Vagina (tissue), 2 donors: Measurements from ENCODE around the gene ADAMTS15. TPM values are rescaled to one million over a fixed set of nuclear protein-coding genes. Genes with fewer than 3 reads are reported as not detected.

Source experiments
- DNase-seq, 2 donors: peaks; one replicate each; pipeline ENCODE4 v3.0.0-alpha.2; 2017; ENCODE audit errors: extremely low spot score in 2 of 2
- H3K27ac ChIP-seq: fragments of 200-600 bp; sonication (generic); one replicate; pipeline ENCODE4 v1.5.1; 2019
- H3K27me3 ChIP-seq: fragments of 200-600 bp; sonication (generic); one replicate; pipeline ENCODE4 v1.5.1; 2019
- H3K36me3 ChIP-seq, 2 donors: fragments of 200-600 bp; sonication (generic); one replicate each; pipeline ENCODE4 v1.5.1; 2017 to 2019
- H3K4me1 ChIP-seq: fragments of 200-600 bp; sonication (generic); one replicate; pipeline ENCODE4 v1.5.1; 2019
- H3K4me3 ChIP-seq, 2 donors: fragments of 200-600 bp; sonication (generic); 1 replicate in 1 of 2; 2 replicates in 1 of 2; pipeline ENCODE4 v1.5.1; 2016 to 2019
- H3K9me3 ChIP-seq: fragments of 200-600 bp; sonication (generic); one replicate; pipeline ENCODE4 v1.5.1; 2019
- POLR2A ChIP-seq, 2 donors: fragments of 450-650 bp; IDR thresholded peaks; one replicate each; pipeline ENCODE4 v1.6.1; 2017; ENCODE audit warnings: antibody characterized with exemption in 2 of 2, mild to moderate bottlenecking in 2 of 2, moderate library complexity in 2 of 2
- POLR2AphosphoS5 ChIP-seq, 2 donors: sonication (generic); formaldehyde crosslinking; IDR thresholded peaks; one replicate each; pipeline ENCODE4 v1.9.0; 2017; ENCODE audit warnings: antibody characterized with exemption in 2 of 2, mild to moderate bottlenecking in 2 of 2, low read depth in 1 of 2; ENCODE audit not compliant: insufficient read depth in 1 of 2
- intact Hi-C: fragments of 100-400 bp; cut with DNase I; formaldehyde crosslinking; loops from one replicate; pipeline ENCODE4 v1.15.1; 2023
- total RNA-seq: library from RNA; depleted of rRNA; stranded (reverse); fragments of >200 nt; gene quantifications from one replicate; pipeline ENCODE4 v1.2.3, GENCODE V29; 2016
- TF ChIP-seq, protein P1 (sequence below), 3 experiments: fragments of 450-650 bp in 2 of 3; fragments of 200-600 bp in 1 of 3; sonication (generic) in 1 of 3; IDR thresholded peaks; one replicate each; pipeline ENCODE4 v1.5.1; 2017 to 2019; ENCODE audit warnings: antibody characterized with exemption in 3 of 3, mild to moderate bottlenecking in 2 of 3, moderate library complexity in 2 of 3

The ADAMTS15 gene
- total RNA-seq, 1 donor from 2014 or later, result 12.0 TPM

DNA sequence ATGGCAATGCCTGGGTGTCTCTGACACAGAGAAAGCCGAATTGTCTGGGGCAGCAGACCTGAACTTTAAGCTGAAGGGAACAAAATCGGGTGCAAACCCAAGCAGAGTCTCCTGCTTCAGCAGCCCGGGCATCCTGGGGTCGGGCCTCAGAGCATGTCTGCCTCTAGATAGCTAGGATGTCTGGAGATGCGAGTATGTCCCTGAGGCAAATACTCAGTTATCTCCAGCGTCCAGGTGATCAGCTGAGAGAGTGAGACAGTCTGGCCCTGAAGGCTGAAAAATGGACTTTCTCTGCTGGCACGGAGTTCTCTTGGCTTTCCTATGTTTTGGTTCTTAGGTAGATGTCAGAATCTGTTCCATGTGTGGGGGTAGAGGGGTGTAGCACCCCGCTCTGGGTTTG is 23.3 kb upstream of the ADAMTS15 start:
- H3K4me3 ChIP-seq, result no peak overlapping the region
- H3K27ac ChIP-seq, result no peak overlapping the region
- intact Hi-C loops, result loop anchor here (10.0 kb wide), 1 partner anchor 210 kb away; no protein-coding TSS in a partner anchor
- H3K4me1 ChIP-seq, result peaks cover 17% of the 10 kb centered on the region
- no peaks in the 10 kb centered on the region for H3K36me3 ChIP-seq
- DNase-seq, result no peak
- no peaks in the 10 kb centered on the region for H3K27me3 ChIP-seq
- H3K9me3 ChIP-seq, result no peaks in the 10 kb centered on the region
- TF ChIP-seq POLR2A (IDR thresholded peaks at IDR 0.05) (no peak), POLR2AphosphoS5 (IDR thresholded peaks at IDR 0.05; ENCODE audit: insufficient read depth in 1 of 2, low read depth in 1 of 2) (no peak)
- TF ChIP-seq, protein P1, sequence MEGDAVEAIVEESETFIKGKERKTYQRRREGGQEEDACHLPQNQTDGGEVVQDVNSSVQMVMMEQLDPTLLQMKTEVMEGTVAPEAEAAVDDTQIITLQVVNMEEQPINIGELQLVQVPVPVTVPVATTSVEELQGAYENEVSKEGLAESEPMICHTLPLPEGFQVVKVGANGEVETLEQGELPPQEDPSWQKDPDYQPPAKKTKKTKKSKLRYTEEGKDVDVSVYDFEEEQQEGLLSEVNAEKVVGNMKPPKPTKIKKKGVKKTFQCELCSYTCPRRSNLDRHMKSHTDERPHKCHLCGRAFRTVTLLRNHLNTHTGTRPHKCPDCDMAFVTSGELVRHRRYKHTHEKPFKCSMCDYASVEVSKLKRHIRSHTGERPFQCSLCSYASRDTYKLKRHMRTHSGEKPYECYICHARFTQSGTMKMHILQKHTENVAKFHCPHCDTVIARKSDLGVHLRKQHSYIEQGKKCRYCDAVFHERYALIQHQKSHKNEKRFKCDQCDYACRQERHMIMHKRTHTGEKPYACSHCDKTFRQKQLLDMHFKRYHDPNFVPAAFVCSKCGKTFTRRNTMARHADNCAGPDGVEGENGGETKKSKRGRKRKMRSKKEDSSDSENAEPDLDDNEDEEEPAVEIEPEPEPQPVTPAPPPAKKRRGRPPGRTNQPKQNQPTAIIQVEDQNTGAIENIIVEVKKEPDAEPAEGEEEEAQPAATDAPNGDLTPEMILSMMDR (IDR thresholded peaks at IDR 0.05), result no peak

DNA sequence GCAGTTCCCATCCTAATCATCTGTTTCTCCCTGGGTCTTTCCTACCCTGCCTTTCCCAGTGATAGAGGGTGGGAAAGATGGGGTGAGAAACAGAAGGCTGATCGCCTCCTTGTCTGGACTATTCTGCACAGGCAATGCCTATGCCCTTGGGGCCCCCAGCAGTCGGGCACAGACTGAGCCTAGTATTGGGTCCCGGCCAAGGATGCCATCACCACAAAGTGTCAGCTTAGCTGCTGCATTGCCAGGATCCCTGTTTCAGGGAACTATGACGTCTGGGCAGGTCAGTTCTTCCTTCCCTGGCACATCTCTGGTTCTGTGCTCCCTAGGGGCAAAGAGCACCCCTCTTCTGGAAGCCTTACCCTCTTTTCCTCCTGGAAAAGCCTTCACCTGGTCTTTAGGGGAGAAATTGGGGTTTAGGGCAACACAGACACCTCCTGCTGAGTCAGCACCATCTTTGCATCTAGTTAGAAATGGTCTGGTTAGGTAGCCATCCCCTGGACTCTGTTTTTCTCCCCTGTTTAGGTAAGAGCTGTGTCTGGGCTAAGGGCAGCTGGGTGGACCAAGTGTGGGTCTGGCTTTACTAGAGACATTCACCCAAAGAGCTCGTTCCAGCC is 22.1 kb upstream of the ADAMTS15 start:
- no peak for DNase-seq
- Histone ChIP-seq H3K4me1 (peaks cover 17% of the 10 kb centered on the region), H3K4me3 (no peak overlapping the region), H3K27ac (no peak overlapping the region), H3K27me3 (no peaks in the 10 kb centered on the region), H3K36me3 (no peaks in the 10 kb centered on the region), H3K9me3 (no peaks in the 10 kb centered on the region)
- intact Hi-C loops, result loop anchor here (10.0 kb wide), 1 partner anchor 212 kb away; no protein-coding TSS in a partner anchor
- TF ChIP-seq POLR2AphosphoS5 (IDR thresholded peaks at IDR 0.05; ENCODE audit: insufficient read depth in 1 of 2, low read depth in 1 of 2), result no peak
- no peak for TF ChIP-seq POLR2A (IDR thresholded peaks at IDR 0.05)
- TF ChIP-seq, protein P1 (IDR thresholded peaks at IDR 0.05), result no peak

DNA sequence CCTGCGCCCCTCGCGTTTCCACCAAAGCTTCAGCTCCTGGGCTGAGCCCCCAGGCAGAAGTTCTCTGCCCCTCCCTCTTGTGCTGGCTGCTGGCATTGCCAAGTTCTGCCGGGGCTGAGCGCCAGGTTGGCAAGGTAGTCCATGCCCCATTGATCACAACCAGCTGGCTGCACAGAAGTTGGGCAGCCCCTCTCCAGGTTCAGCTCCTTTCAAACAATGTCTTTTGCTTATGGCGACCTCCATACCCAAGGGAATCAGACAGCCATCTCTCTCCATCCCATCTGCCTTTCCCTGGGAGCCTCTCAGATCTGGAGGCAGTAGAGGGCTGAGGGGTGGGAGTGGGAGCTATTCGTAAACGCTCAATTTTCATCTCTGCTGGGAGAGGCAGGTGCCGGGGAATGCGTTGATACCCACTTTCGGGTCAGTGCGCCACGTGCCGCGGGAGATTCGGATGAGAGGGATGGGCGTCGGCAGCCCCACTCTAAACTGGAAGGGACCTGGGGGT is 21.6 kb upstream of the ADAMTS15 start:
- Histone ChIP-seq H3K4me3 (no peak overlapping the region), H3K4me1 (peaks cover 17% of the 10 kb centered on the region), H3K36me3 (no peaks in the 10 kb centered on the region), H3K27me3 (no peaks in the 10 kb centered on the region), H3K27ac (no peak overlapping the region), H3K9me3 (no peaks in the 10 kb centered on the region)
- intact Hi-C loops, result loop anchor here (10.0 kb wide), 1 partner anchor 212 kb away; no protein-coding TSS in a partner anchor
- TF ChIP-seq POLR2AphosphoS5 (IDR thresholded peaks at IDR 0.05; ENCODE audit: insufficient read depth in 1 of 2, low read depth in 1 of 2) (no peak), POLR2A (IDR thresholded peaks at IDR 0.05) (no peak)
- TF ChIP-seq, protein P1 (IDR thresholded peaks at IDR 0.05), result no peak
- DNase-seq, result no peak

DNA sequence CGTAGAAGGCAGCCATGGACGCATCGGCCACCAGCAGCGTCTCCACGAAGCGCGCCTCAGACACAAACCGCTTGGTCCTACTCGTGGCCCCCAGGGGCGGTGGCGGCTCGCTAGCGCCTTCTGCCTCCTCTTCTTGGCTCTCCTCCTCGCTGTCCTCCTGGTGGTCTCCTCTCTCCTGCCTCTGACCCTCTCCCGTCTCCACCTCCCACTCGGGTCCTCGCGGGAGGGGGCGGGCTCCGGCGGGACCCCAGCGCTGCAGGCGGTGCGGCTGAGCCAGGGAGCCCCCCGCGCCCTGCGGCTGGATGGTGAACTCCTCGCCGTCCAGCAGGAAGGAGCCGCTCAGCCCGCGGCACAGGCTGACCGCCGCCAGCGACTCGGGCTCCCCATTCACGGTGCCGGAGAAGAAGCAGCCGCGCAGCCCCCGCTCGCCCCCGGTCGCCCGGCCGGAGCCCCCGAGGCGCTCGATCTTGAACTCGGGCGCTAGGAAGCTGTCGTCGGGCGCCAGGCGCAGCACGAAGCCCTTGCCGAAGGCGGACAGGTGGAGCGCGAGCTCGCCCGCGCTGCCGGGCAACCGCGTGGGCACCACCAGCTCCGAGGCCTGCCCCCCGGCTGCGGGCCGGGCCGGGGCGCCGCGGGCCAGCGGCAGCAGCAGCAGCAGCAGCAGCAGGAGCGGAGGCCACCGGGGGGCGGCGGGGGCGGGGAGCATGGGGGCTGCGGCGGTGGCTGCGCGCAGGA is 20.7 kb upstream of the ADAMTS15 start:
- peak overlapping the region; percentile 36 to 65 for H3K4me3 ChIP-seq
- no peak for DNase-seq
- no peak for TF ChIP-seq POLR2AphosphoS5 (IDR thresholded peaks at IDR 0.05; ENCODE audit: insufficient read depth in 1 of 2, low read depth in 1 of 2)
- no peak for TF ChIP-seq POLR2A (IDR thresholded peaks at IDR 0.05)
- TF ChIP-seq, protein P1 (IDR thresholded peaks at IDR 0.05), result no peak
- no peaks in the 10 kb centered on the region for H3K36me3 ChIP-seq
- intact Hi-C loops, result loop anchor here (10.0 kb wide), 1 partner anchor 213 kb away; no protein-coding TSS in a partner anchor
- H3K27ac ChIP-seq, result no peak overlapping the region
- H3K27me3 ChIP-seq, result no peaks in the 10 kb centered on the region
- H3K9me3 ChIP-seq, result no peaks in the 10 kb centered on the region
- H3K4me1 ChIP-seq, result peaks cover 17% of the 10 kb centered on the region
